ENCODE measurements around the gene TFF3.

- no peak for TF ChIP-seq POLR2AphosphoS5 (IDR thresholded peaks at IDR 0.05)
- no peak for TF ChIP-seq POLR2A (IDR thresholded peaks at IDR 0.05)
- no peak for TF ChIP-seq CTCF (IDR thresholded peaks at IDR 0.05)
- no peak for TF ChIP-seq EP300 (IDR thresholded peaks at IDR 0.05; ENCODE audit: low read depth)
Measured at GRCh38 chr21:42330380-42331371, 15.5 kb upstream of the TFF3 start.

All from transverse colon (tissue), 4 donors.